Calu3 (cell line): ENCODE measurements around the gene CNR2. TPM values are rescaled to one million over a fixed set of nuclear protein-coding genes. Genes with fewer than 3 reads are reported as not detected.

Experiments
- Bru-seq: library from RNA; stranded (reverse); fragments of 400-500 nt; gene quantifications from one replicate; lab custom pipeline; 2021; lab: Mats Ljungman, UMichigan
- BruChase-seq, 2 experiments: library from RNA; stranded (reverse); fragments of 400-500 nt; gene quantifications; one replicate each; lab custom pipeline; 2021; lab: Mats Ljungman, UMichigan
- BruUV-seq: library from RNA; stranded (reverse); fragments of 400-500 nt; replicated peaks from 2 replicates; lab custom pipeline; 2021; lab: Mats Ljungman, UMichigan
- CTCF ChIA-PET: fragments of 300-600 bp; sonication (Branson Sonifier 250); formaldehyde crosslinking; loops from one replicate; lab custom pipeline; 2022; ENCODE audit warnings: antibody characterized with exemption; lab: Charles Lee
- DNase-seq: peaks from one replicate; pipeline ENCODE4 v3.0.0; 2022
- H3K27ac Mint-ChIP-seq: one replicate; pipeline ENCODE4 v1.8.0; 2022; ENCODE audit warnings: mixed read lengths; ENCODE audit not compliant: unreplicated experiment
- H3K27me3 Mint-ChIP-seq: one replicate; pipeline ENCODE4 v1.8.0; 2022; ENCODE audit warnings: mixed read lengths; ENCODE audit not compliant: unreplicated experiment
- H3K36me3 Mint-ChIP-seq: one replicate; pipeline ENCODE4 v1.8.0; 2022; ENCODE audit warnings: mild to moderate bottlenecking, moderate library complexity, mixed read lengths; ENCODE audit not compliant: insufficient read depth, unreplicated experiment
- H3K4me1 Mint-ChIP-seq: one replicate; pipeline ENCODE4 v1.8.0; 2022; ENCODE audit warnings: mild to moderate bottlenecking, low read depth, mixed read lengths; ENCODE audit not compliant: unreplicated experiment
- H3K4me3 Mint-ChIP-seq: one replicate; pipeline ENCODE4 v1.8.0; 2022; ENCODE audit warnings: mild to moderate bottlenecking, low read depth, moderate library complexity, mixed read lengths; ENCODE audit not compliant: unreplicated experiment
- H3K9me3 Mint-ChIP-seq: one replicate; pipeline ENCODE4 v1.8.0; 2022; ENCODE audit warnings: low read depth, mixed read lengths; ENCODE audit not compliant: unreplicated experiment
- intact Hi-C: fragments of 100-400 bp; cut with micrococcal nuclease; formaldehyde crosslinking; loops from one replicate; pipeline ENCODE4 v1.10.0; 2022; ENCODE audit not compliant: unreplicated experiment
- long read RNA-seq: library from polyadenylated mRNA; stranded (forward); transcript quantifications from one replicate; pipeline ENCODE4 v2.0.0, GENCODE V29; 2022
- total RNA-seq: library from RNA; stranded (reverse); gene quantifications from 2 replicates; pipeline ENCODE4 v1.2.3, GENCODE V29; 2022
- TF ChIP-seq, protein P1 (sequence below): fragments of 200-600 bp; IDR thresholded peaks from one replicate; pipeline ENCODE4 v1.8.0; 2022; ENCODE audit warnings: antibody characterized with exemption; ENCODE audit not compliant: unreplicated experiment

Gene CNR2
- not detected in 2 replicates for total RNA-seq
- not detected for Bru-seq, nascent RNA
- BruChase-seq, experiment 1, labeled RNA remaining after a 6-hour chase: percentile 5 among the genes with signal in this experiment
- percentile 8 among the genes with signal in this experiment for BruChase-seq, experiment 2, labeled RNA remaining after a 2-hour chase
- long read RNA-seq: 0 reads

GRCh38 chr1:23913212-23913880 is at the start of gene CNR2:
TSS of gene CNR2 (minus strand) at chr1:23913362. CDS start at chr1:23875617, 37,745 bp downstream.
- BruUV-seq: no TSS peak

DNA sequence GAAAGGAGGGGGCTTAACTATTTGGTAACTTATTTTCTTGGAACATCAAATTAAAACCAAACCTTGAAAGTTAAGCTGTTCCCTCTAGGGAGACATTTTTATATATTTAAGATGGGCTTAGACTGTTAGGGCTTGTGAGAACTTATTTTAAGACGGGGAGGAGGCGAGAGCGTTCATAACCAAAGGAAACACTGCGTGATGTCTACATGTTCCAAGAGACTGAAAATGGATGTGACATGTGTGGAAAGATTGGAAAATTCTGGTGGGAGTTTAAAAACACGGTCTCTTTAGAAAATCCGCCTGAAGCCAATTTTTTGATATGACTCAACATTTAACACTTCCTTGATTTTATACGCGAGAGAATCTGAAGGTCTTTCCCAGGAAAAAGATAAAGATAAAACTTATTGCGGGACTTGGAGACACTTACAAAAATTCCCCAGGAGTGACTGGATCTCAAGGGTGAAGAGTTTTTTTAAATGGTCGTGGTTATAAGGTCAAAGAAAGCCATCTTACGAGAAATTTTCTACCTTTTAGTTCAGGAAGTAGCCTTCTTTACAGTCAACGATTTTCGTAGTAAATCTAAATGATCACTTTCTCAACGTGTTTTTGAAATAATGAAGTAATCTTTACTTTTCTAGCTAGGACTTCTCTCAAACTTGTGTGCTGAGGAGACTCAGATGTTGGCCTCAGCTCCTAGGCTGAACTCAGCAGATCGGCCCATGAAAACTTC is 47.3 kb upstream of the CNR2 start:
- H3K27ac Mint-ChIP-seq: peak overlapping the region; percentile 98
- intact Hi-C loops: no loop called here
- TF ChIP-seq, protein P1, sequence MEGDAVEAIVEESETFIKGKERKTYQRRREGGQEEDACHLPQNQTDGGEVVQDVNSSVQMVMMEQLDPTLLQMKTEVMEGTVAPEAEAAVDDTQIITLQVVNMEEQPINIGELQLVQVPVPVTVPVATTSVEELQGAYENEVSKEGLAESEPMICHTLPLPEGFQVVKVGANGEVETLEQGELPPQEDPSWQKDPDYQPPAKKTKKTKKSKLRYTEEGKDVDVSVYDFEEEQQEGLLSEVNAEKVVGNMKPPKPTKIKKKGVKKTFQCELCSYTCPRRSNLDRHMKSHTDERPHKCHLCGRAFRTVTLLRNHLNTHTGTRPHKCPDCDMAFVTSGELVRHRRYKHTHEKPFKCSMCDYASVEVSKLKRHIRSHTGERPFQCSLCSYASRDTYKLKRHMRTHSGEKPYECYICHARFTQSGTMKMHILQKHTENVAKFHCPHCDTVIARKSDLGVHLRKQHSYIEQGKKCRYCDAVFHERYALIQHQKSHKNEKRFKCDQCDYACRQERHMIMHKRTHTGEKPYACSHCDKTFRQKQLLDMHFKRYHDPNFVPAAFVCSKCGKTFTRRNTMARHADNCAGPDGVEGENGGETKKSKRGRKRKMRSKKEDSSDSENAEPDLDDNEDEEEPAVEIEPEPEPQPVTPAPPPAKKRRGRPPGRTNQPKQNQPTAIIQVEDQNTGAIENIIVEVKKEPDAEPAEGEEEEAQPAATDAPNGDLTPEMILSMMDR: no peak
- H3K27me3 Mint-ChIP-seq: no peaks in the 10 kb centered on the region
- peaks cover 17% of the 10 kb centered on the region for H3K4me1 Mint-ChIP-seq
- H3K9me3 Mint-ChIP-seq: no peaks in the 10 kb centered on the region
- DNase-seq: no peak
- peak overlapping the region; percentile 84 for H3K4me3 Mint-ChIP-seq
- CTCF ChIA-PET: interaction anchor here (1.5 kb wide), 1 partner anchor 20 kb away, joined by 4 read pairs; the partner anchor contains the start of gene SRSF10
- BruUV-seq: TSS peak; percentile 48
- H3K36me3 Mint-ChIP-seq: peaks cover 47% of the 10 kb centered on the region

More at GRCh38 chr1:23913212-23913880, at the start of gene CNR2:
- H3K27me3 Mint-ChIP-seq: no peaks in the 10 kb centered on the region
- TF ChIP-seq, protein P1: no peak
- intact Hi-C loops: no loop called here
- no peaks in the 10 kb centered on the region for H3K4me1 Mint-ChIP-seq
- no peaks in the 10 kb centered on the region for H3K36me3 Mint-ChIP-seq
- CTCF ChIA-PET: no interaction called here
- no peaks in the 10 kb centered on the region for H3K9me3 Mint-ChIP-seq
- no peak for DNase-seq
- H3K27ac Mint-ChIP-seq: no peak within 1 kb of the TSS
- no peak within 1 kb of the TSS for H3K4me3 Mint-ChIP-seq

GRCh38 chr1:23959461-23960290 is 46.5 kb upstream of the CNR2 start, which contains the start of gene PNRC2:
TSS of gene PNRC2 (plus strand) at chr1:23959828. CDS start at chr1:23961458, 1,630 bp downstream.
- BruUV-seq: no TSS peak
- peak within 1 kb of the TSS; percentile 84 for H3K4me3 Mint-ChIP-seq
- H3K27me3 Mint-ChIP-seq: no peaks in the 10 kb centered on the region
- CTCF ChIA-PET: interaction anchor here (1.5 kb wide), 1 partner anchor 21 kb away, joined by 4 read pairs; the partner anchor contains the start of gene SRSF10
- peak within 1 kb of the TSS; percentile 98 for H3K27ac Mint-ChIP-seq
- TF ChIP-seq, protein P1: no peak
- peaks cover 25% of the 10 kb centered on the region for H3K4me1 Mint-ChIP-seq
- DNase-seq: peak; percentile 95
- H3K36me3 Mint-ChIP-seq: peaks cover 47% of the 10 kb centered on the region
- no peaks in the 10 kb centered on the region for H3K9me3 Mint-ChIP-seq
- intact Hi-C loops: no loop called here
